Measurements from ENCODE around the gene TRABD.

DNA sequence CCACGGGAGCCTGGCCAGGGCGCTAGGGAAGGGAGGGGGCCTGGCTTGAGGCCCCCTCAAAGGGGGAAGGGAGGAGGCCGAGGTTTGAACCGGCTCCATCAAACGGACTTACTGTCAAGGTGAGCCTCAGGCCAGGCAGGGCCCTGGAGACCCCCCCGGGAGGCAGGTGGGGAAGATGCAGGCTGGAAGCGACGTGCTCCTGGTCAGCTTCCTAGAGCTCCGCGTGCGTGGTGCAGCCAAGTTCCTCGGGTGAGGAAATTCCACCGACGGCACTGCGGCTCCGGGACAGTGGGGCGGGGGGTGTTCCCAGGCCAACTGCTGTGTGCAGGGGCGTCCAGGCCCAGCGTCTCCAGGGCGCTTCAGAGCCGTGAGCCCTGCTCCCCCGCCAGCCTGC is 7.2 kb upstream of the TRABD start:
- TF ChIP-seq, protein P1, sequence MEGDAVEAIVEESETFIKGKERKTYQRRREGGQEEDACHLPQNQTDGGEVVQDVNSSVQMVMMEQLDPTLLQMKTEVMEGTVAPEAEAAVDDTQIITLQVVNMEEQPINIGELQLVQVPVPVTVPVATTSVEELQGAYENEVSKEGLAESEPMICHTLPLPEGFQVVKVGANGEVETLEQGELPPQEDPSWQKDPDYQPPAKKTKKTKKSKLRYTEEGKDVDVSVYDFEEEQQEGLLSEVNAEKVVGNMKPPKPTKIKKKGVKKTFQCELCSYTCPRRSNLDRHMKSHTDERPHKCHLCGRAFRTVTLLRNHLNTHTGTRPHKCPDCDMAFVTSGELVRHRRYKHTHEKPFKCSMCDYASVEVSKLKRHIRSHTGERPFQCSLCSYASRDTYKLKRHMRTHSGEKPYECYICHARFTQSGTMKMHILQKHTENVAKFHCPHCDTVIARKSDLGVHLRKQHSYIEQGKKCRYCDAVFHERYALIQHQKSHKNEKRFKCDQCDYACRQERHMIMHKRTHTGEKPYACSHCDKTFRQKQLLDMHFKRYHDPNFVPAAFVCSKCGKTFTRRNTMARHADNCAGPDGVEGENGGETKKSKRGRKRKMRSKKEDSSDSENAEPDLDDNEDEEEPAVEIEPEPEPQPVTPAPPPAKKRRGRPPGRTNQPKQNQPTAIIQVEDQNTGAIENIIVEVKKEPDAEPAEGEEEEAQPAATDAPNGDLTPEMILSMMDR (IDR thresholded peaks at IDR 0.05), result no peak
- TF ChIP-seq POLR2AphosphoS5 (IDR thresholded peaks at IDR 0.05), result no peak
- no peak for TF ChIP-seq POLR2A (IDR thresholded peaks at IDR 0.05)
- TF ChIP-seq EP300 (IDR thresholded peaks at IDR 0.05), result no peak
